ENCODE data around the gene PRR23E. TPM values are rescaled to one million over a fixed set of nuclear protein-coding genes. Genes with fewer than 3 reads are reported as not detected.

Gene PRR23E, protein sequence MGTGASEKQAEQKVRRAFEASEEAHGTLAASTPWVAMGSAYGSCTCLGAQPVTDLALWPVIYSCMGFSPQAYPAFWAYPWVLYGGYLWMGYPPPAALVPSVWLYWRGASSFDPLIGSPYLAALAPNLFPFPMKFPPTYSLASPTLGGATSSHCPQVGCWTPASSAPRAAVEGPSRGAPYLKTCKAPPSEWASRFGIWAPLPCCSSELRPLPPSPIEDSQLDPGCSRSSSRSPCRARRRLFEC
- total RNA-seq, result not detected

- TF ChIP-seq, protein P1, sequence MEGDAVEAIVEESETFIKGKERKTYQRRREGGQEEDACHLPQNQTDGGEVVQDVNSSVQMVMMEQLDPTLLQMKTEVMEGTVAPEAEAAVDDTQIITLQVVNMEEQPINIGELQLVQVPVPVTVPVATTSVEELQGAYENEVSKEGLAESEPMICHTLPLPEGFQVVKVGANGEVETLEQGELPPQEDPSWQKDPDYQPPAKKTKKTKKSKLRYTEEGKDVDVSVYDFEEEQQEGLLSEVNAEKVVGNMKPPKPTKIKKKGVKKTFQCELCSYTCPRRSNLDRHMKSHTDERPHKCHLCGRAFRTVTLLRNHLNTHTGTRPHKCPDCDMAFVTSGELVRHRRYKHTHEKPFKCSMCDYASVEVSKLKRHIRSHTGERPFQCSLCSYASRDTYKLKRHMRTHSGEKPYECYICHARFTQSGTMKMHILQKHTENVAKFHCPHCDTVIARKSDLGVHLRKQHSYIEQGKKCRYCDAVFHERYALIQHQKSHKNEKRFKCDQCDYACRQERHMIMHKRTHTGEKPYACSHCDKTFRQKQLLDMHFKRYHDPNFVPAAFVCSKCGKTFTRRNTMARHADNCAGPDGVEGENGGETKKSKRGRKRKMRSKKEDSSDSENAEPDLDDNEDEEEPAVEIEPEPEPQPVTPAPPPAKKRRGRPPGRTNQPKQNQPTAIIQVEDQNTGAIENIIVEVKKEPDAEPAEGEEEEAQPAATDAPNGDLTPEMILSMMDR (IDR thresholded peaks at IDR 0.05; ENCODE audit: low read depth), result no peak
These were observed at the start of gene PRR23E for GRCh38 chr3:127192576-127193232. Gene PRR23E (plus strand): TSS chr3:127193131. CDS start chr3:127196686, 3,555 bp downstream.

- TF ChIP-seq, protein P1 (IDR thresholded peaks at IDR 0.05; ENCODE audit: low read depth), result no peak
These were observed 49.8 kb upstream of the PRR23E start for GRCh38 chr3:127143172-127143571.

- TF ChIP-seq, protein P1 (IDR thresholded peaks at IDR 0.05; ENCODE audit: low read depth), result no peak
These were observed 48.3 kb upstream of the PRR23E start for GRCh38 chr3:127144631-127145030.

DNA sequence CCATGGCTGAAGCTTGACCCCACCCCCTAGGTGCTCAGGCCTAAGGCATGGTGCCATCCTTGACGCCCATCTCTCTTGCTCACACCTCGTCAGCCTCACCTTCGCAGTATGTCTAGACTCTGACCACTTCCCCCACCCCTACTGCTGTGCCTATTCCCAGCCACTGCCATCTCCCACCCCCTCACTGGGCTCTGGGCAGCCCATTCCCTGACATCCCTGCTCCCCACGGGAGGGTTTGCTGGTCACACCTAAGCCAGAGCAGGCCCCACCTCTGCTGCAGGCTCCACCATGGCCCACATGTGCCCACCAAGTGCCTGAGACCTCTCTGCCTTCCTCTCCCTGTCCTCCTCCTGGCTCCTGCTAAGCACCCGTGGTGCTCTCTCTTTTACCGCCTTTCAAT, 47.7 kb upstream of the PRR23E start:
- TF ChIP-seq, protein P1 (IDR thresholded peaks at IDR 0.05; ENCODE audit: low read depth), result no peak

DNA sequence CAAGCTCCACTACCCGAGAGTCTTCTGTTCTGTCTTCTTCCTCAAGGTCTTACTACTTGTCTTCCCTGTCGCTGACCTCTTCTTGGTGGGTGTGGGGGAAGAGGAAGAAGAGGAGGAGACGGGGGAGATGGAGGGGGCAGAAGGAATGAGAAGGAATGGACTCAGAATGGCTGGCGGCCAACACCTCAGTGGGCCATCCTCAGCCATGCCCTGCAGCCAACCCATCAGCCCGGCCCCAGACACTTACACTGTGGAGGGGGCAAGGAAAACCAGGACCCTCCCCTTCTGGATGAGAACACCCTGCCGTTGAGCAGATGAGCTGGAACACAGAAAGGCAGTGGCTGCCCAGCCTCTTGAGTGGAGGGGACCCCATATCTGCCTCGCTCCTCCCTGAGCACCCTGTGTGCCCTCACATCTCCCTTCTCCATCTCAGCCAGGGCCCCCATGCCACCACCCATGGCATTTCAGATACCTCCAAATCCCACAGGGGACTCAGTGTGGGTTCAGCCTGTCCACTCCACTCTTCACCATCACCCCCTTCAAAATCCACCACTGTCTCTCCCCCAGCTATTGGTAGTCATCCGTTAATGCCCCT, 45.5 kb upstream of the PRR23E start:
- TF ChIP-seq, protein P1 (IDR thresholded peaks at IDR 0.05; ENCODE audit: low read depth), result no peak

DNA sequence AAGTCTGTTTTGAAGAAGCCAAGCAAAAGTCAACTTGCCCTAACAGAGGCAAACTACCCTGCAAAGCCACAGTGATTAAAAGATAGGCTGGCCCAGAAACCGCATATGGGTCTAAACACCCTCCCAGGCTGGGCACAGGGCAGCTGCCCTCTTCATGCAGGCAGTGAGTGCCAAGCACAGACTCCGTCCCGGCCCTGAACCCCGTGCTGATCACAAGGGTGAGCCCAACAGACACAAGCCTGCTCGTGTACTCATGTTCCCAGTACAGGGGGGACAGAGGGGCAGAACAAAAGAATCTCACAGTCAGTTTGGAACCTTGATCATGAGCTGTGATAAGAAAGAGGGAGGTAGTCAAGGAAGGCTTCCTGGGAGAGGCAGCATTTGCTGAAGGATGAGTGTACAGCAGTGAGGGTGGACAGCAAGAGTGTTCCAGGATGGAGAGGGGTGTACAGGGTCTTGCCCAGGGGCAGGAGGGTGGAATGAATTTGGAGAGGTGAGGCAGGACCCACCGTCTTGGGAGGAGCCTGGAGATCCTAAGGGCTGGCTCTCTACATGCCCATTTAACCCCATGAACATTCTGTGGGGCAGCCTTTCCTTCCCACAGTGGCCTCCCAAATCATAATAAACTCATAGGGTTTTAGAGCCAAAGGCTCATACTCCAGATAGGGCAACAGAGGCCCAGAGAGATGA, 43.2 kb upstream of the PRR23E start:
- TF ChIP-seq, protein P1 (IDR thresholded peaks at IDR 0.05; ENCODE audit: low read depth), result no peak

Data from subcutaneous adipose tissue (tissue), 4 donors.